Liver (tissue), 3 donors: ENCODE results near the gene CTDSP2.

Experiments
- EGR1 ChIP-seq, 2 donors: IDR thresholded peaks; 2 replicates each; pipeline ENCODE4 v1.6.1; 2016 to 2018; ENCODE audit warnings: antibody characterized with exemption in 2 of 2, low read depth in 2 of 2
- FOXA1 ChIP-seq: IDR thresholded peaks from 2 replicates; pipeline ENCODE4 v1.6.1; 2016; ENCODE audit warnings: antibody characterized with exemption
- HNF4A ChIP-seq, 2 donors: conservative IDR thresholded peaks; 2 replicates each; pipeline ENCODE4 v1.6.1; 2016; ENCODE audit warnings: antibody characterized with exemption in 2 of 2, mild to moderate bottlenecking in 2 of 2
- JUND ChIP-seq, 2 donors: IDR thresholded peaks; 2 replicates each; pipeline ENCODE4 v1.6.1; 2016; ENCODE audit warnings: antibody characterized with exemption in 2 of 2
- NR2F2 ChIP-seq: IDR thresholded peaks from 2 replicates; pipeline ENCODE4 v1.6.1; 2016; ENCODE audit warnings: antibody characterized with exemption
- RAD21 ChIP-seq, 2 donors: IDR thresholded peaks; 2 replicates each; pipeline ENCODE4 v1.6.1; 2016; ENCODE audit warnings: antibody characterized with exemption in 2 of 2, mild to moderate bottlenecking in 2 of 2
- RXRA ChIP-seq, 2 donors: IDR thresholded peaks; 2 replicates each; pipeline ENCODE4 v1.6.1; 2017 to 2018; ENCODE audit warnings: antibody characterized with exemption in 2 of 2, mild to moderate bottlenecking in 1 of 2
- SP1 ChIP-seq: IDR thresholded peaks from 2 replicates; pipeline ENCODE4 v1.6.1; 2018; ENCODE audit warnings: antibody characterized with exemption, mild to moderate bottlenecking
- TAF1 ChIP-seq: conservative IDR thresholded peaks from 2 replicates; pipeline ENCODE4 v1.6.1; 2016; ENCODE audit warnings: antibody characterized with exemption, mild to moderate bottlenecking
- YY1 ChIP-seq: IDR thresholded peaks from 2 replicates; pipeline ENCODE4 v1.6.1; 2016; ENCODE audit warnings: antibody characterized with exemption, mild to moderate bottlenecking
- TF ChIP-seq, protein P1 (sequence below): fragments of 150-350 bp; IDR thresholded peaks from 2 replicates; pipeline ENCODE4 v1.5.1; 2017; ENCODE audit warnings: improper control_type of control experiment, low read depth, low read length; ENCODE audit not compliant: missing input control
- TF ChIP-seq, protein P2 (sequence below): IDR thresholded peaks from 2 replicates; pipeline ENCODE4 v1.6.1; 2016; ENCODE audit warnings: antibody characterized with exemption, mild to moderate bottlenecking
- TF ChIP-seq, protein P3 (sequence below): IDR thresholded peaks from 2 replicates; pipeline ENCODE4 v1.6.1; 2016; ENCODE audit warnings: antibody characterized with exemption
- TF ChIP-seq, protein P4 (sequence below): IDR thresholded peaks from 2 replicates; pipeline ENCODE4 v1.6.1; 2016; ENCODE audit warnings: antibody characterized with exemption
- donor health status: healthy.
- donor health status: healthy.

DNA sequence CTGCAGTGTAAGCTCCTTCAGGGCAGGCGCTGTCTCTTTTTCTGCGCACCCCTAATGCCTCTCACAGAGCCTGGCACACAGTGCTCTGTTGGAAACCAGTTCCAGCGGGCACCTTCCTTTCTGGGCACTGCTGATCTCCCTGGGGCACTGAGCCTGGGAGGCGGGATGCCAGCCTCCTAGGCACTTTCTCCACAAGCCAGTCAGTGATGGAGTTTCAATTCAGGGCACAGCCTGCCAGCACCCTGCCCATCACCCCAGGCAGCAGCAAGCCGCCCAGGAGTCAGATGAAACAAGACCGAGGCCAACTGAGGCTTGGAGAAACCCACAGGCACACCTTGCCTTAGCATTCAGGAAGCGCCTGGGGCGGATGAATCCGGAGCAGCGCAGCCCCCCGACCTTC, 5.7 kb upstream of the CTDSP2 start:
- TF ChIP-seq, protein P1, sequence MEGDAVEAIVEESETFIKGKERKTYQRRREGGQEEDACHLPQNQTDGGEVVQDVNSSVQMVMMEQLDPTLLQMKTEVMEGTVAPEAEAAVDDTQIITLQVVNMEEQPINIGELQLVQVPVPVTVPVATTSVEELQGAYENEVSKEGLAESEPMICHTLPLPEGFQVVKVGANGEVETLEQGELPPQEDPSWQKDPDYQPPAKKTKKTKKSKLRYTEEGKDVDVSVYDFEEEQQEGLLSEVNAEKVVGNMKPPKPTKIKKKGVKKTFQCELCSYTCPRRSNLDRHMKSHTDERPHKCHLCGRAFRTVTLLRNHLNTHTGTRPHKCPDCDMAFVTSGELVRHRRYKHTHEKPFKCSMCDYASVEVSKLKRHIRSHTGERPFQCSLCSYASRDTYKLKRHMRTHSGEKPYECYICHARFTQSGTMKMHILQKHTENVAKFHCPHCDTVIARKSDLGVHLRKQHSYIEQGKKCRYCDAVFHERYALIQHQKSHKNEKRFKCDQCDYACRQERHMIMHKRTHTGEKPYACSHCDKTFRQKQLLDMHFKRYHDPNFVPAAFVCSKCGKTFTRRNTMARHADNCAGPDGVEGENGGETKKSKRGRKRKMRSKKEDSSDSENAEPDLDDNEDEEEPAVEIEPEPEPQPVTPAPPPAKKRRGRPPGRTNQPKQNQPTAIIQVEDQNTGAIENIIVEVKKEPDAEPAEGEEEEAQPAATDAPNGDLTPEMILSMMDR, result no peak
- TF ChIP-seq EGR1 (IDR thresholded peaks at IDR 0.05; ENCODE audit: low read depth in 2 of 2), result no peak
- no peak for TF ChIP-seq TAF1
- TF ChIP-seq, protein P2, sequence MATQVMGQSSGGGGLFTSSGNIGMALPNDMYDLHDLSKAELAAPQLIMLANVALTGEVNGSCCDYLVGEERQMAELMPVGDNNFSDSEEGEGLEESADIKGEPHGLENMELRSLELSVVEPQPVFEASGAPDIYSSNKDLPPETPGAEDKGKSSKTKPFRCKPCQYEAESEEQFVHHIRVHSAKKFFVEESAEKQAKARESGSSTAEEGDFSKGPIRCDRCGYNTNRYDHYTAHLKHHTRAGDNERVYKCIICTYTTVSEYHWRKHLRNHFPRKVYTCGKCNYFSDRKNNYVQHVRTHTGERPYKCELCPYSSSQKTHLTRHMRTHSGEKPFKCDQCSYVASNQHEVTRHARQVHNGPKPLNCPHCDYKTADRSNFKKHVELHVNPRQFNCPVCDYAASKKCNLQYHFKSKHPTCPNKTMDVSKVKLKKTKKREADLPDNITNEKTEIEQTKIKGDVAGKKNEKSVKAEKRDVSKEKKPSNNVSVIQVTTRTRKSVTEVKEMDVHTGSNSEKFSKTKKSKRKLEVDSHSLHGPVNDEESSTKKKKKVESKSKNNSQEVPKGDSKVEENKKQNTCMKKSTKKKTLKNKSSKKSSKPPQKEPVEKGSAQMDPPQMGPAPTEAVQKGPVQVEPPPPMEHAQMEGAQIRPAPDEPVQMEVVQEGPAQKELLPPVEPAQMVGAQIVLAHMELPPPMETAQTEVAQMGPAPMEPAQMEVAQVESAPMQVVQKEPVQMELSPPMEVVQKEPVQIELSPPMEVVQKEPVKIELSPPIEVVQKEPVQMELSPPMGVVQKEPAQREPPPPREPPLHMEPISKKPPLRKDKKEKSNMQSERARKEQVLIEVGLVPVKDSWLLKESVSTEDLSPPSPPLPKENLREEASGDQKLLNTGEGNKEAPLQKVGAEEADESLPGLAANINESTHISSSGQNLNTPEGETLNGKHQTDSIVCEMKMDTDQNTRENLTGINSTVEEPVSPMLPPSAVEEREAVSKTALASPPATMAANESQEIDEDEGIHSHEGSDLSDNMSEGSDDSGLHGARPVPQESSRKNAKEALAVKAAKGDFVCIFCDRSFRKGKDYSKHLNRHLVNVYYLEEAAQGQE, result no peak
- TF ChIP-seq SP1, result no peak
- TF ChIP-seq HNF4A (conservative IDR thresholded peaks at IDR 0.05), result no peak
- no peak for TF ChIP-seq RAD21 (IDR thresholded peaks at IDR 0.05)
- TF ChIP-seq YY1, result no peak
- TF ChIP-seq, protein P3, sequence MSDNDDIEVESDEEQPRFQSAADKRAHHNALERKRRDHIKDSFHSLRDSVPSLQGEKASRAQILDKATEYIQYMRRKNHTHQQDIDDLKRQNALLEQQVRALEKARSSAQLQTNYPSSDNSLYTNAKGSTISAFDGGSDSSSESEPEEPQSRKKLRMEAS, result no peak
- TF ChIP-seq FOXA1, result no peak
- TF ChIP-seq, protein P4, sequence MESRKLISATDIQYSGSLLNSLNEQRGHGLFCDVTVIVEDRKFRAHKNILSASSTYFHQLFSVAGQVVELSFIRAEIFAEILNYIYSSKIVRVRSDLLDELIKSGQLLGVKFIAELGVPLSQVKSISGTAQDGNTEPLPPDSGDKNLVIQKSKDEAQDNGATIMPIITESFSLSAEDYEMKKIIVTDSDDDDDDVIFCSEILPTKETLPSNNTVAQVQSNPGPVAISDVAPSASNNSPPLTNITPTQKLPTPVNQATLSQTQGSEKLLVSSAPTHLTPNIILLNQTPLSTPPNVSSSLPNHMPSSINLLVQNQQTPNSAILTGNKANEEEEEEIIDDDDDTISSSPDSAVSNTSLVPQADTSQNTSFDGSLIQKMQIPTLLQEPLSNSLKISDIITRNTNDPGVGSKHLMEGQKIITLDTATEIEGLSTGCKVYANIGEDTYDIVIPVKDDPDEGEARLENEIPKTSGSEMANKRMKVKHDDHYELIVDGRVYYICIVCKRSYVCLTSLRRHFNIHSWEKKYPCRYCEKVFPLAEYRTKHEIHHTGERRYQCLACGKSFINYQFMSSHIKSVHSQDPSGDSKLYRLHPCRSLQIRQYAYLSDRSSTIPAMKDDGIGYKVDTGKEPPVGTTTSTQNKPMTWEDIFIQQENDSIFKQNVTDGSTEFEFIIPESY, result no peak
- no peak for TF ChIP-seq NR2F2
- TF ChIP-seq JUND (IDR thresholded peaks at IDR 0.05), result no peak
- no peak for TF ChIP-seq RXRA (IDR thresholded peaks at IDR 0.05)
